SK-N-MC (cell line): Measurements from ENCODE around the gene ALX3.
"Not testable (repeated sequence)": the region's sequence is repeated elsewhere in the genome, so short reads cannot be mapped to it uniquely, and the experiment has no call there.

ENCODE experiments used
- DNase-seq: peaks from one replicate; pipeline ENCODE4 v3.0.0-alpha.2; 2011; ENCODE audit warnings: low read depth, low spot score
- H3K27ac ChIP-seq: fragments of 200-600 bp; sonication (generic); 2 replicates; pipeline ENCODE4 v1.5.1; 2016; ENCODE audit warnings: mixed run types
- H3K36me3 ChIP-seq: fragments of 200-600 bp; sonication (generic); 2 replicates; pipeline ENCODE4 v1.6.1; 2017; ENCODE audit warnings: antibody characterized with exemption, low read length, mixed read lengths; ENCODE audit not compliant: insufficient read depth
- H3K4me3 ChIP-seq: fragments of 200-600 bp; sonication (generic); 2 replicates; pipeline ENCODE4 v1.5.1; 2016
- H3K9ac ChIP-seq: fragments of 200-600 bp; sonication (generic); 2 replicates; pipeline ENCODE4 v1.8.0; 2017; ENCODE audit warnings: mixed run types, mixed read lengths; ENCODE audit not compliant: insufficient read length
- H3K9me3 ChIP-seq: fragments of 200-600 bp; sonication (generic); 2 replicates; pipeline ENCODE4 v1.6.1; 2017; ENCODE audit warnings: low read depth, mild to moderate bottlenecking, antibody characterized with exemption, low read length, moderate library complexity, mixed read lengths
- EZH2 ChIP-seq: fragments of 200-600 bp; sonication (generic); IDR thresholded peaks from one replicate; pipeline ENCODE4 v1.6.1; 2017; ENCODE audit warnings: antibody characterized with exemption
- FOXP2 ChIP-seq: optimal IDR thresholded peaks from 2 replicates; pipeline ENCODE3; 2011; ENCODE audit warnings: mild to moderate bottlenecking, moderate library complexity; ENCODE audit not compliant: insufficient read depth; ENCODE audit errors: extremely low read length, control extremely low read depth
- POLR2AphosphoS5 ChIP-seq: IDR thresholded peaks from 2 replicates; pipeline ENCODE4 v1.6.1; 2012; ENCODE audit warnings: mild to moderate bottlenecking, low read depth, low read length, borderline replicate concordance

Gene ALX3

DNA sequence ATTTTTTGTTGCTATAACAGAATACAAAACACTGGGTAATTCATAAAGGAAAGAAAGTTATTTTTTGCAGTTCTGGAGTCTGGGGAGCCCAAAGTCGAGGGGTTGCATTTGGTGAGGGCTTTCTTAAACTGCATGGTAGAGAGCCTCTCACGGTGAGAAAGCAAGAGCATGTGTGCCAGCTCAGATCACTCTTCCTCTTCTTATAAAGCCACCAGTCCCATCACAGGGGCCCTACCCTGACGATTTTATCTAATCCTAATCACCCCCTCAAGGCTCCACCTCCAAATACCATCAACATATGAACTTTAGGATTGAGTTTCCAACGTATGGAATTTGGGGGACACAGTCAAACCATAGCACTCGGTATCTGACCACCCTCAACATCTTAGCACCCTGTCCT is 37.1 kb downstream of the ALX3 start:
- H3K9ac ChIP-seq, result no peak overlapping the region
- TF ChIP-seq FOXP2 (no peak), EZH2 (no peak), POLR2AphosphoS5 (no peak)
- no peak overlapping the region for H3K4me3 ChIP-seq
- no peak for DNase-seq
- peaks cover 17% of the 10 kb centered on the region for H3K36me3 ChIP-seq
- no peaks in the 10 kb centered on the region for H3K9me3 ChIP-seq
- no peak overlapping the region for H3K27ac ChIP-seq

- H3K4me3 ChIP-seq, result no peak overlapping the region
- no peak overlapping the region for H3K27ac ChIP-seq
- TF ChIP-seq EZH2 (no peak), FOXP2 (no peak), POLR2AphosphoS5 (no peak)
These were observed 38.1 kb downstream of the ALX3 start for GRCh38 chr1:110032327-110032726.

GRCh38 chr1:110030687-110031086 is 39.8 kb downstream of the ALX3 start:
- not testable (repeated sequence) for H3K9ac ChIP-seq, H3K27ac ChIP-seq, H3K9me3 ChIP-seq, H3K36me3 ChIP-seq, H3K4me3 ChIP-seq, DNase-seq

More at GRCh38 chr1:110032327-110032726, 38.1 kb downstream of the ALX3 start:
- Histone ChIP-seq H3K9ac (no peak overlapping the region), H3K9me3 (no peaks in the 10 kb centered on the region), H3K36me3 (peaks cover 8% of the 10 kb centered on the region; the same call in 1 of the 2 replicates)
- DNase-seq, result no peak

DNA sequence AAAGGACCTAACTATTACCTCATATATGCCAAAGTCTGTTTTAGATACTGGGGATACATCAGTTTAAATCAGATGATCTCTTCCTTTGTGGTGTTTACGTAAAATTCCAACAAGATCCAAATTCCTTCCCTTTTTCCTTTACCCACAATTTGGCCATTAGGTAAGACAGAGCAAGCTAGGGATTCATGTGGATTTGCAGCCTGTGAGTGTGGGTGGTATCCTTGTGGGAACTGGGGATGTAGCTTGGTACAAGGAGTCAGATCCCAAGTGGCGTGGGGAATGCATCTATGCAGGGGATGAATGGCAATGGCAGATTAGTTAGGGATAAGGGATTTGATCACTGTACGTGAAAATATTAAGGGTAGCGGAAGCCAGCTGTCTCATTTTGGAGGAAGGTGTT is 45.9 kb downstream of the ALX3 start:
- H3K36me3 ChIP-seq, result peaks cover 53% of the 10 kb centered on the region
- DNase-seq, result no peak
- H3K9me3 ChIP-seq, result no peaks in the 10 kb centered on the region
- no peak overlapping the region for H3K4me3 ChIP-seq
- no peak overlapping the region for H3K27ac ChIP-seq
- TF ChIP-seq EZH2, result no peak
- no peak for TF ChIP-seq POLR2AphosphoS5
- H3K9ac ChIP-seq, result no peak overlapping the region

DNA sequence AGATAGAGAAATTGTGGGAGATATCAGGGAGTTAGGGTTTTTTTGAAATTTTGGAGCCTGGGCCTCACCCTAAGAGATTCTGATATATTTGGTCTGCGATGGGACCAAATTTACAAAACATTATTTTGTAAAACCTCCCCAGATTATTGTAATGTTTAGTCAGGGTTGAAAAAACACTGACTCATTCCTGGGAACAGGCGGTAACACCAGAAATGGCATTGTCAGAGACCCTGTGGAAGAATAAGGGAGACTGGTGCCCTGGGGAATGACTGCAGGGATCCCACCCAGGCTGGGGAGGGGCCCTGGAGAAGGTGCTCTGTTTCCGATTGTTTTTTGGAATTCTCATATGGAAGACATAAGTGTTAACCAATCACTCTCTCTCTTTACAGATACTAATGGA is 49.2 kb downstream of the ALX3 start:
- no peak for DNase-seq
- no peak overlapping the region for H3K4me3 ChIP-seq
- H3K9me3 ChIP-seq, result no peaks in the 10 kb centered on the region
- H3K36me3 ChIP-seq, result peaks cover 86% of the 10 kb centered on the region
- TF ChIP-seq POLR2AphosphoS5 (no peak), FOXP2 (no peak), EZH2 (no peak)
- no peak overlapping the region for H3K9ac ChIP-seq
- no peak overlapping the region for H3K27ac ChIP-seq

DNA sequence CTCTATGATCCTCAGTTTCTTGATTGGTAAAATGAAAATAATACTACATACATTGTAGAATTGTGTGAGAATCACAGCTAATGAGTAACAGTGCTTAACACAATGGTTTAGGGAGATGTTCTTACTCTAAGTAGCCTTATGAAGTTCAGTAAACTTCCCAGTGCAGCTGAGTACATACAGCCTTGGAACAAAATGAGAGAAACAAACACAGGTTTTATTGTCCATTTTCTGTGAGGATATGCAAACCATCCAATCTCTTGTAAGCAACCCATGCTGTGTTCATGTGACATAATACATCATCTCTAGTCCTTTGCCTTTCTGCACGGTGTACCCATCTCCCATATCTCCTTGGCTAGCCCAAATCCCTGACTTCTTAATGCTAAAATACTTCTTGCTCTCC is 50.7 kb downstream of the ALX3 start:
- Histone ChIP-seq H3K4me3 (no peak overlapping the region), H3K27ac (no peak overlapping the region), H3K36me3 (peaks cover 96% of the 10 kb centered on the region), H3K9ac (no peak overlapping the region), H3K9me3 (no peaks in the 10 kb centered on the region)
- TF ChIP-seq POLR2AphosphoS5, result no peak
- TF ChIP-seq EZH2, result no peak
- no peak for TF ChIP-seq FOXP2
- no peak for DNase-seq

GRCh38 chr1:110018396-110018795 is 52.1 kb downstream of the ALX3 start:
- DNase-seq, result no peak
- TF ChIP-seq EZH2, result no peak
- no peak for TF ChIP-seq FOXP2
- TF ChIP-seq POLR2AphosphoS5, result no peak
- no peak overlapping the region for H3K4me3 ChIP-seq
- peaks cover 96% of the 10 kb centered on the region for H3K36me3 ChIP-seq
- H3K27ac ChIP-seq, result no peak overlapping the region
- no peak overlapping the region for H3K9ac ChIP-seq
- no peaks in the 10 kb centered on the region for H3K9me3 ChIP-seq

- Histone ChIP-seq H3K27ac (no peak overlapping the region), H3K36me3 (peaks cover 96% of the 10 kb centered on the region)
These were observed 52.7 kb downstream of the ALX3 start for GRCh38 chr1:110017792-110018191.

DNA sequence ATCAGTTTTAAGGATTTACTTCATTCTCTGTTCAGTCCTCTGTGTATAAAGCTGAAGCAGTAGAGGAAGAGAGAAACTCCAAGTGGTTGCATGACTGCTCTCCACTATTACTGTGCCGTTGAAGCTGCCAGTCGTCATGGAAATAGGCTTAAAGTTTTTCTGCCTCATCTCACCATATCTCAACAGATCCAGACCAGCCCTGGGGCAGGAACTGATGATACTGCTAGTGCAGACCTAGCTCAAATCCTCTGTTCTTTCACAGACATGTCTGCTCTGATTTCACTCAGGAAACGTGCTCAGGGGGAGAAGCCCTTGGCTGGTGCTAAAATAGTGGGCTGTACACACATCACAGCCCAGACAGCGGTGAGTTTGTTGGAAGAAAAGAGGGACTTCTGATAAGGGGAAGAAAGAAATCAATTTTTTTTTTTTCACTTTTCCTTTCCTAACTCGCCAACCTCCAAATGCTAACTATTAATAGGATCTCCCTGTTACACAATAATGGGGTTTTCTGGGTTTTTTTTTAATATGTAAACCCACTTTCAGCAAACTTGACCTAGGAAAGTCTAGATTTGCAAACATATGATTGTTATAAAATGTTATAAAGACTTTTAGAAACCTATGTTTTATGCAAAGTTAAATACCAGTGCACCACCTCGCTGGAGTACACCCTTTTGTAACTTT is 58.2 kb downstream of the ALX3 start:
- Histone ChIP-seq H3K4me3 (no peak overlapping the region), H3K9ac (no peak overlapping the region), H3K27ac (no peak overlapping the region), H3K9me3 (no peaks in the 10 kb centered on the region), H3K36me3 (peaks cover 84% of the 10 kb centered on the region)
- TF ChIP-seq FOXP2 (no peak), EZH2 (no peak), POLR2AphosphoS5 (no peak)
- DNase-seq, result no peak

More at GRCh38 chr1:110017792-110018191, 52.7 kb downstream of the ALX3 start:
- no peak for DNase-seq
- H3K9ac ChIP-seq, result no peak overlapping the region
- TF ChIP-seq EZH2, result no peak
- no peak for TF ChIP-seq POLR2AphosphoS5
- TF ChIP-seq FOXP2, result no peak
- no peaks in the 10 kb centered on the region for H3K9me3 ChIP-seq
- no peak overlapping the region for H3K4me3 ChIP-seq
